IPS-20b (cell line): ENCODE data around the gene OR14A16.
A peak's percentile ranks its signal among the peaks of the same experiment; 100 is the strongest.

ENCODE experiments used
- H3K27ac ChIP-seq: one replicate; pipeline ENCODE4 v1.5.1; 2013; ENCODE audit warnings: low read length
- H3K27me3 ChIP-seq: 2 replicates; pipeline ENCODE4 v1.6.1; 2013; ENCODE audit warnings: mild to moderate bottlenecking, low read length, inconsistent platforms; ENCODE audit not compliant: insufficient read depth
- H3K36me3 ChIP-seq: 2 replicates; pipeline ENCODE4 v1.6.1; 2013; ENCODE audit warnings: low read depth, mild to moderate bottlenecking, inconsistent platforms, low read length, moderate library complexity; ENCODE audit not compliant: insufficient read depth
- H3K4me1 ChIP-seq: 2 replicates; pipeline ENCODE4 v1.6.1; 2013; ENCODE audit warnings: mild to moderate bottlenecking, control low read depth, inconsistent platforms, low read length, moderate library complexity; ENCODE audit not compliant: insufficient read depth
- H3K4me3 ChIP-seq: 2 replicates; pipeline ENCODE4 v1.5.1; 2013; ENCODE audit warnings: mild to moderate bottlenecking, low read length, inconsistent platforms
- H3K9ac ChIP-seq: 2 replicates; pipeline ENCODE4 v1.6.1; 2013; ENCODE audit warnings: low read depth, mild to moderate bottlenecking, inconsistent platforms, low read length, moderate library complexity
- H3K9me3 ChIP-seq: 2 replicates; pipeline ENCODE4 v1.6.1; 2013; ENCODE audit warnings: mild to moderate bottlenecking, low read depth, low read length, inconsistent platforms; ENCODE audit not compliant: insufficient read depth

OR14A16 gene

GRCh38 chr1:247845011-247845692 lies 21.2 kb upstream of the OR14A16 start:
- Histone ChIP-seq H3K9me3 (no peaks in the 10 kb centered on the region), H3K27ac (no peak overlapping the region), H3K27me3 (no peaks in the 10 kb centered on the region), H3K36me3 (no peaks in the 10 kb centered on the region), H3K4me3 (no peak overlapping the region), H3K9ac (no peak overlapping the region), H3K4me1 (peaks cover 10% of the 10 kb centered on the region; the same call in 1 of the 2 replicates)

DNA sequence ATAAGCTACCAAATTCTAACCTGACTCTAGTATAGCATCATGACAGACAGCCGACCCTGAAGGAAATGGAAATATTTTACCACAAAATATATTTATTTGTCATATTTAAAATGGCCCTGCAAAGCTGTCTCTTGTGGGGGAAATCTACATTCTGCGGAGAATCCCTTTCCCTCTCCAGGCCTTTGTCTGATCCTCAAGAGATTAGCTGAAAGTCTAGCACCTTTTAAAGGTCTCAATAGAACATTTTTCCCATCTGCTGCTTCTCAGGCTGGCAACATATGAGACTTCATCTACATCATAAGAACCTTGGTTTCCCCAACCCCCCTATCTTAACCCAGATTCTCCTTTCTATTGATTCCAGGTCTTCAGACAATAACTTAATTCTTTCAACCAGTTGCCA lies 19.5 kb upstream of the OR14A16 start:
- Histone ChIP-seq H3K27ac (no peak overlapping the region), H3K4me3 (no peak overlapping the region), H3K4me1 (peaks cover 10% of the 10 kb centered on the region; the same call in 1 of the 2 replicates), H3K36me3 (no peaks in the 10 kb centered on the region), H3K27me3 (no peaks in the 10 kb centered on the region), H3K9ac (no peak overlapping the region), H3K9me3 (no peaks in the 10 kb centered on the region)

GRCh38 chr1:247841796-247842195 lies 17.9 kb upstream of the OR14A16 start, which contains the start of gene OR11L1:
Gene OR11L1, minus strand, starts transcription at chr1:247841896. Its CDS starts 0 bp downstream, at chr1:247841896.
- no peak within 1 kb of the TSS for H3K4me3 ChIP-seq
- H3K9me3 ChIP-seq: no peaks in the 10 kb centered on the region
- no peaks in the 10 kb centered on the region for H3K27me3 ChIP-seq

DNA sequence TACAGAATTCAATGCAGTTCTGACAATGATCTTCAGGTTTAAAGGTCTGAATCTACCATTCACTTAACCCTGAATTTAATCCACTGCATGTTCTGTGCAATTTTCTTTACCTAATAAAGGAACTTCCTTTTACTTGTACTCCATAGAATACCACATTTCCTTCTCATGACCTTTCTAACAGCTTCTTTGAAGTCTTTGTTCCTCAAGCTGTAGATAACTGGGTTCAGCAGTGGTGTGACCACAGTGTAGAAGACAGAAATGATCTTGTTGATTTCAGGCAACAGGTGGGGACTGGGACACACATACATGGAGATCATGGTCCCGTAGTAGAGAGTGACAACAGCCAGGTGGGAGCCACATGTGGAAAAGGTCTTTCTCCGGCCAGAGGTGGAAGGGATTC lies 16.9 kb upstream of the OR14A16 start:
- Histone ChIP-seq H3K4me1 (peaks cover 10% of the 10 kb centered on the region; the same call in 1 of the 2 replicates), H3K9me3 (no peaks in the 10 kb centered on the region), H3K27ac (no peak overlapping the region), H3K27me3 (no peaks in the 10 kb centered on the region), H3K4me3 (no peak overlapping the region), H3K36me3 (no peaks in the 10 kb centered on the region), H3K9ac (no peak overlapping the region)

More at GRCh38 chr1:247841796-247842195, 17.9 kb upstream of the OR14A16 start, which contains the start of gene OR11L1:
- H3K4me1 ChIP-seq: peaks cover 10% of the 10 kb centered on the region; the same call in 1 of the 2 replicates
- H3K36me3 ChIP-seq: no peaks in the 10 kb centered on the region
- no peak within 1 kb of the TSS for H3K9ac ChIP-seq
- no peak within 1 kb of the TSS for H3K27ac ChIP-seq

DNA sequence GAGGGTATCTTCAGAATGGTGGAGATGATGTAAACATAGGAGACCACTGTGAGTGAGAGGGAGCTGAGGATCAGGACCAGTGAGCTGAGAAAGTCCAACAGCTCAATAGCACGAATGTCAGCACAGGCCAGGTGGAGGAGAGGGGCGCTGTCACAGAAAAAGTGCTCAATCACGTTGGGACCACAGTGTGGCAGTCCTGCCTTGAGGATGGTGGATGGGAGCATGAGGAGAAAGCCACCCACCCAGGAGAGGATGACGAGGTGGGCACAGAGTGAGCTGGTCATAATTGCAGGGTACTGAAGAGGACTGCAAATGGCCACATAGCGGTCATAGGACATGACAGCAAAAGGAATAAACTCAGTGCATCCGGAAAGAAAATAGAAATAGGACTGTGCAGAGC lies 9.7 kb upstream of the OR14A16 start:
- Histone ChIP-seq H3K36me3 (no peaks in the 10 kb centered on the region), H3K9me3 (no peaks in the 10 kb centered on the region), H3K9ac (no peak overlapping the region), H3K27ac (no peak overlapping the region), H3K4me3 (no peak overlapping the region), H3K4me1 (no peaks in the 10 kb centered on the region), H3K27me3 (no peaks in the 10 kb centered on the region)

DNA sequence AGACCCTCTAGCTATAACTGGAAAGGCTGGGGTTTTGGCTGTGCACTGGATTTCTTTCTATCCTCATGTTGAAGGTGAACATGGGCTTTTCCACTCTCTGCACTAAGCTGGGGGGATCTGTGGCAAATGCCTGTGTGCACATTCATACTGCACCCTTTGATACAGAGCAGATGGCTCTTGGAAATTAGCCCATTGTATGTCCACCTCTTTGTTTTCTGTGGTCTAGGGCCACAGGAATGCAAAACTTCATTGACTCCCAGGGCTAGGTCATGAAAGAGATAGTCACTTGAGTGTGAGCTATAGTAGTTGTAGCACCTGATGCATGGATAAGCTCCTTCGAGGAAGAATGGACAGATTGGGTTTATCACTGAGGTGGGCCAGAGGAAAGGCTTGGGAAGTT lies 5.7 kb upstream of the OR14A16 start:
- Histone ChIP-seq H3K4me3 (no peak overlapping the region), H3K4me1 (peaks cover 1% of the 10 kb centered on the region), H3K27me3 (no peaks in the 10 kb centered on the region), H3K9me3 (no peaks in the 10 kb centered on the region), H3K36me3 (no peaks in the 10 kb centered on the region), H3K9ac (no peak overlapping the region), H3K27ac (no peak overlapping the region)

- H3K36me3 ChIP-seq: no peaks in the 10 kb centered on the region
- H3K27ac ChIP-seq: no peak overlapping the region
- no peaks in the 10 kb centered on the region for H3K9me3 ChIP-seq
- no peak overlapping the region for H3K9ac ChIP-seq
- peaks cover 17% of the 10 kb centered on the region for H3K4me1 ChIP-seq
- no peak overlapping the region for H3K4me3 ChIP-seq
- H3K27me3 ChIP-seq: no peaks in the 10 kb centered on the region
These were observed 1.4 kb upstream of the OR14A16 start for GRCh38 chr1:247825362-247825761.

DNA sequence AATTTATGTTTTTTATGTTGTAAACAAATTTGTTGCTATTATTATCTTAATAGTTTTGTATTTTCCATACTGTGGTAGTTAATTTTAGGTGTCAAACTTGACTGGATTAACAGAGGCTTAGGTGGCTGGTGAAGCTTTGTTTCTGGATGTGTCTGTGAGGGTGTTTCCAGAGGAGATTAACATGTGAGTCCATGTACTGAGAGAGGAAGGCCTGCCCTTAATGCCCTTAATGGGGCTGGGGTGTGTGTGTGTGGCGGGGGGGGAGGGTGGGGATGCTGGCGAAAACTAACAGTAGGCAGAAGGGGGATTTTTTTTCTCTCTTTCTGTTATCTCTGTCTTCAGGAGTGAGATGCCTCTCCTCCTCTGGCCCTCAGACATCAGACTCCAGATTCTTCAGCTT lies 1.9 kb downstream of the OR14A16 start:
- Histone ChIP-seq H3K27me3 (no peaks in the 10 kb centered on the region), H3K27ac (no peak overlapping the region), H3K4me3 (no peak overlapping the region; the same call in 1 of the 2 replicates), H3K36me3 (no peaks in the 10 kb centered on the region), H3K4me1 (peaks cover 17% of the 10 kb centered on the region), H3K9me3 (no peaks in the 10 kb centered on the region), H3K9ac (peak overlapping the region; percentile 37; the same call in 1 of the 2 replicates)

- Histone ChIP-seq H3K4me3 (no peak overlapping the region), H3K9me3 (no peaks in the 10 kb centered on the region), H3K4me1 (no peaks in the 10 kb centered on the region), H3K9ac (no peak overlapping the region), H3K27ac (no peak overlapping the region), H3K27me3 (no peaks in the 10 kb centered on the region), H3K36me3 (no peaks in the 10 kb centered on the region)
These were observed 11.3 kb downstream of the OR14A16 start for GRCh38 chr1:247812637-247813036.

- Histone ChIP-seq H3K4me1 (no peaks in the 10 kb centered on the region), H3K27ac (no peak overlapping the region), H3K9me3 (peaks cover 35% of the 10 kb centered on the region), H3K36me3 (no peaks in the 10 kb centered on the region), H3K4me3 (no peak overlapping the region), H3K9ac (no peak overlapping the region), H3K27me3 (no peaks in the 10 kb centered on the region)
These were observed 26.4 kb downstream of the OR14A16 start for GRCh38 chr1:247797518-247797917.

GRCh38 chr1:247769603-247770002 lies 54.3 kb downstream of the OR14A16 start:
- Histone ChIP-seq H3K4me1 (no peaks in the 10 kb centered on the region), H3K9ac (no peak overlapping the region), H3K9me3 (no peaks in the 10 kb centered on the region), H3K36me3 (no peaks in the 10 kb centered on the region), H3K27ac (no peak overlapping the region), H3K4me3 (no peak overlapping the region), H3K27me3 (no peaks in the 10 kb centered on the region)
